Pons (tissue), 1 donor: Measurements from ENCODE around the gene TPST1.
"Not testable (repeated sequence)": the region's sequence is repeated elsewhere in the genome, so short reads cannot be mapped to it uniquely, and the experiment has no call there.

Experiments
- DNase-seq: peaks from one replicate; pipeline ENCODE4 v3.0.0-alpha.2; 2016; ENCODE audit warnings: low spot score

The TPST1 gene

DNA sequence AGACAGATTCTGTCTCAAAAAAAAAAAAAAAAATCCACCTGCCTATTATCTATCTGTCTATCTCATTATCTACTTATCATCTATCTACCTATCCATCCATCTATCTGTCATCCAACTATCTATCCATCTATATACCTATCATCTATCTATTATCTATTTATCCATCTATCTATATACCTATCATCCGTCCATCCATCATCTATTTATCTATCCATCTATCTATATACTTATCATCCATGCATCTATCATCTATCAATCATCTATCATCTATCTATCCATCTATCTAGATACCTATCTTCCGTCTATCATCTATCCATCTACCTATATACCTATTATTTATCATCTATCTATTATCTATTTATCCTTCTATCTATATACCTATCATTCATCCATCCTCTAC, 16.5 kb upstream of the TPST1 start:
- no peak for DNase-seq

DNA sequence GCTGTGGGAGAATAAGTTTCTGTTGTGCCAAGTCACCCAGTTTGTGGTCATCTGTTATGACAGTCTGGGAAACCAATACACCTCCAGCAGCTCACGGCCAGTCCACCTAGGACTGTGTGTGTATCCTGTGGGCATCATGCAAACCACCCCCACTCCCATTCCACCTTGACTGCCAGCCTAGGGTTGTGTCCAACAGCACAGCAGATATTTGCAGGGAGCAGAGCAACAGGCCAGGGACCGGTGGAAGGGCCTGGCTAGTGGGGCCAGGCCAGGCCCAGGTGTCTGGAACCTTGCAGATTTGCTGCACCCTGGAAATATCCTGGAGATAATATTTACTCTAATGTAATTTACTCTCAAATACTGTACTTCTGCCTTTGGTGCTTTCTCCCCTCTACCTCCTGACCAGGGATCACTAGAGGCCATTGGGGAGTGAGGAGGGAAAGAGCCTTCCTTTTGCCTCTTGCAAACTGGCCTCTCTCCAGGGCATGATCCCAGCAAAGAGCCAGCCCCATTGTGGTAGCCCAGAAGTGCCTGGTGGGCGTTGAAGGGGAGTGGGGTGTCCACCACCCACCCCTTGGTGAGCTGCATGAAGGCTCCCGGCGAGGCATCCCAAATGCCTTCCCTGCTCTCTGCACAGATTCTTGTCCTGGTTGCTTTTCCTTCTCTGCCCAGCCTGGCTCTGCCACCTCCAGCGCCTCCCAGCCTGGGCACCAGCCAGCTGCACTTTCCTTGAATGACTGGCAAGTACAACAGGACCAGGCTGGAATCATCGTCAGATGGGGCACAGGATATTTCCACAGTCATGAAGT, 15.2 kb upstream of the TPST1 start:
- no peak for DNase-seq

DNA sequence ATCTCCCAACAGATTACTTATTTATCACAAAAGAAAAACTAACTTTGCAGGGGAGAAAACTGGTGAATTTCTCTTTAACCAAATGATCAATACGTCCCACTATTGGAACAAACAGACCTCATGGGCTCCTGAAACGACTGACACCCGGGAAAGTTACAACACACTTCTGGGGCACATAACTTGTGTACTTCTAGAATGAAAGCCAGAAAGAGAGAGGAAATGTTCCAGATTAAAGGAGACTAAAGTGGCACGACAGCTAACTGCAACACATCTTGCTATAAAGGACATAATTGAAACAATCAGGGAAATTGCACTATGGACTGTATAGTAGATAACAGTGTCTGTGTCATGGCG, 14.7 kb upstream of the TPST1 start:
- DNase-seq = no peak

DNA sequence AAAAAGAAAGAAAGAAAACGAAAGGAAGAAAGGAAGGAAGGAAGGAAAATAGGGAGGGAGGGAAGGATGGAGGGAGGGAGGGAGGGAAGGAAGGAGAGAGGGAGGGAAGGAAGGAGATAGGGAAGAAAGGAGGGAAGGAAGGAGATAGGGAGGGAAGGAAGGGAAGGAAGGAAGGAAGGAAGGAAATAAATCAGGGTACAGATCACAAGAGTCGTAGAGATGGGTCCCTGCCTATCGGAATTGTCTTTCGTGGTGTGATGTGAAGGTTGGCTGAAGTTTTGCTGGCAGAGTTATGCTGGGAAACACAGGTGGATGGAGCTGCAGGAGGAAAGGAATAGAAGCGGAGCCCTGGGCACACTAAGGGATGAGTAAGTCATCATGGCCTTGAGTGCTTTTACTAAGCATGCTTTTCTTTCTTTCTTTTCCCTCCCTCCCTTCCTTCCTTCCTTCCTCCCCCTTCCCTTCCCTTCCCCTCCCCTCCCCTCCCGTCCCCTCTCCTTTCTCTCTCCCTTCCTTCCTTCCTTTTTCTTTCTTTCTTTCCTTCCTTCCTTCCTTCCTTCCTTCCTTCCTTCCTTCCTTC, 11.9 kb upstream of the TPST1 start:
- DNase-seq = no peak

DNA sequence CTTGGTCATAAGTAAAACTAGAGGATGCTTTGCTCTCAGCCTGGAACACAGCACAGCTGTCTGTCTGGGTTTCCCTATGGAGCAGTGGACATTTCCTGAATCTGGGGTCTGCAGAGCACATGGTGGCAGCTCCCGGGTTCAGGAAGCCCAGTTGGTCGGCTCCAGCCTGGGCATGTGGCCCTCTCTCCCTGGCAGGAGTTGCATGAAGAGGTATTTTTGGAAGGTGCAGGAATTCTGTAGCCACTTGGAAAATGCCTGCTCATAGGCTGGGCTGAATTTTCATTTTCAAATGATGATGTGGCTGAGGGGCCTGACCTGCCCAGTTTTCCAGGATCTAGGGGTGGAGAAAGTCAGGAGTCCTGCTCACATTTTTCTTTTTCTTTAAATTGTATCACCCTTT, 6.7 kb upstream of the TPST1 start:
- DNase-seq = no peak

DNA sequence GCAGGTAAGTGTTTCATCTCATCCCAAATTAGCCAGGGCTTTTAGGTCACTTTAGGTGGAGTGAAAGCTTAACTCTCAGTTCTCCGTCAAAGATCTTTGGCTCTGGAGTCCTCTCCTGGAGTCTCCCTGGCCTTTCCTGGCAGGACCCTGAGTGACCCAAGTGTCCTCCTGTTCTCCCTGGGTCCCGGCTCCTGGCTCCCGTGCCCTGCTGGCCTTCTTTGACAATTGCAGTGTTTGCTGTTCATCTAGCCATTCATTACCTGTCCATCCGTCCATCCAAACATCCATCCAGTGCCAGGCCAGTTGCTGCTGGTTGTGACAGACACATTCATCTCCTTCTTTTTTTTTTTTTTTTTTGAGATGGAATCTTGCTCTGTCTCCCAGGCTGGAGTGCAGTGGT, 6.2 kb upstream of the TPST1 start:
- no peak for DNase-seq

DNA sequence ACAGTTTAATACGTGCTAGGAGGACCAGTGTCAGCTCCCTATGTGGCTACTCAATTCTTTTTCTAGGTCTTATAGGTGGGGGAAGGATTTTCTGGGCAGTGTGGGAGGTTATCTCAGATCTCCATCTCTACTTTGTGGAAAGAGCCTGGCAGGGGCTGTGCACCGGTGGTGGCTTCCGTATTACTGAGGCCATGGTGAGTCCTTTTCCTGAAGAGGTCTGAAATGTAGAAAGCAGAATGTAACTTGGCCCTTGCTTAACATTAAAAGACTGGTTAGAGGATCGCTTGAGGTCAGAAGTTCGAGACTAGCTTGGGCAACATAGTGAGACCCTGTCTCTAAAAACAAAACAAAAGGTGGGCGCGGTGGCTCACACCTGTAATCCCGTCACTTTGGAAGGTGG, 2.7 kb upstream of the TPST1 start:
- no peak for DNase-seq

DNA sequence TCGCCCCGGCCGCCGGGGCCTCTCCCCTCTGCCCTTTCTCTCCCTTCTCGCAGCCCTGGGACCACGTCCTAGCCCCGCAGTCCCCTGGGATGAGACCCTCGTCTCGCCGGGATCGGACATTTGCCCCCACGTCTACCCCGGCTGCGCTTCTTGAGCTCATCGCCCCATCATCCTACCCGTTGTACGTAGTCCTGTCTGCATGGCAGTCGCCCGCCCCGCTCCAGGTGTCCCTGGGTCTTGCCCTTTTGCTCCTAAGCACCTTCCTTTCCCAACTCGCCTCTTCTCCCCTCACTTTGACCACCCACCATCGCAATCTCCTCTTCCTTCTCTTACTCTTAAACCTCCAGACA, 582 bp downstream of the TPST1 start:
- peak; percentile 17 for DNase-seq

DNA sequence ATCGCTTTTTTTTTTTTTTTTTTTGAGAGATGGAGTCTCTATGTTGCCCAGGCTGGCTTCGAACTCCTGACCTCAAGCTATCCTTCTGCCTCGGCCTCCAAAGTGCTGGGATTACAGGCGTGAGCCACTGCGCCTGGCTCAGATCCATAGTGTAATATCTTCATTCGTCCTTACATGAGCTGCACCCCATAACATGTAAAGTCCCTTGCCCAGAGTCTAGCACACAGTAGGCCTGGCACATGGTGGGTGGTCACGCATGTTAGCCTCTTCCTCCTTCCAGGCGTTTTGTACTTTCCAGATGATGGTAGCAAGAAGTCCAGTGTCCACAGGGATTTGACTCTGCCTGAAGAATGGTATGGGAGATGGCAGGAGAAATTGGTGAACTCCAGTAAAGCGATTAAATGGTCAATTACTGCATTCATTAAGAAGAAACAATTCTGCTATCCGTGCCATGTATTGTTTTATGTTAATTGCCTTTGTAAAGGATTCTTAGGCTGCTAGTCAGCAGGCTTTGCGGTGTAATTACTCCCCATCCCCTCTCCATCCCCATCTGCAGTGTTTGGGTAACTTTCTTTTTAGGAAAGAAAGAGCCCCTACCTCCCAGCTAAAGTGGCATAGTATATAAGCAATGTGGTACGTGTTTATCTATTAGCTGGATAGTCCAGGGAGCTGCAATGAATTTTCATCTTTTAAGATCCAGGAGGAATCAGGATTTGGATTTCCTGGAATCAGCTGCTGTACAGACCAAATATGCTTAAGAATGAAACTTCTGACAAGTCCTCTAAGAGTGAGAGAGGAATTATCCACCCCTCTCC, 1.2 kb downstream of the TPST1 start:
- peak; percentile 30 for DNase-seq

DNA sequence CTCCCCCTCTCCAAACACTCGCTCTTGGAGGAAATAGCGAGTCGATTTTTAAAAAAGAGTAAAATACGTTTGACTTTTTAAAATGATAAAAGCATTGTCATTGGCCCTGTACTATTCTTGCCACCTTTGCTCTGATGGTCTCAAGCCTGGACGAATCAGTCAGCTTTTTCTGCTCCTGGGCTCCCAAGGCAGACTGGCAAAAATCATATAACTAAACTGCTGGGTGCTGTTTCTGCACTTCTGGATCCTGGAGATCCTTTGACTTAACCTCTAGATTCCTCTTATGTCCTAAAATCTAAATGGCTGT, 1.8 kb downstream of the TPST1 start:
- no peak for DNase-seq

DNA sequence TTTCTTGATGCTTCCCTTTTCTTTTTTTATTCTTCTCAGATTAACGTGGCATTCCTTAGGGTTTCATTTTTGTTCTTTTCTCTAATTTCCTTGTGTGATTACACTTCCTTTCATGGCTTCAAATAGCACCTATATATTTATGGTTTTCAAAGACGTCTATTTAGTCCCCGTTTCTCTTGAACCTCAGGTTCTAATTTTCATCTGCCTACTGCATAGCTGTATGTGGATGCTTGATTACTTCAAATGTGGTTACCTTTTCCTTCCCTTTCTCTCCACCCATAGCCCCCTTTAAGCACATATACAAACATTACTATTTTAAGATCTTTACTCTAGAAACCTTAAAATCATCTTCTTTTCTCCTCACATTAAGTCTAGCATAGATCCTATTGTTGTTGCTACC, 2.4 kb downstream of the TPST1 start:
- DNase-seq = peak; percentile 15

DNA sequence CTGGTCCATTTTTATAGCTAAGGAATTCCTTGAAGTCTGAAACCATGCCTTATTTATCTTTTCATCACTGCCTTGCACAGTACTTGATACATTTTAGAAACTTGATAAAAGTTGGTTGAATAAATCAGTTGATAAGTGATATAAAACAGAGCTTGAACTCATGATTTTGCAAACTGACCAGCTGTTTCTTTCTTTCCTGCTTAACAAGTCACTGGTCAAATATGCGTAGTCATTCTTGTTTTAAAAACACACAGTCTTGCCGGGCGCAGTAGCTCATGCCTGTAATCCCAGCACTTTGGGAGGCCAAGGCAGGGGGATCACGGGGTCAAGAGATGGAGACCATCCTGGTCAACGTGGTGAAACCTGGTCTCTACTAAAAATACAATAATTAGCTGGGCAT, 6.3 kb downstream of the TPST1 start:
- DNase-seq = no peak

DNA sequence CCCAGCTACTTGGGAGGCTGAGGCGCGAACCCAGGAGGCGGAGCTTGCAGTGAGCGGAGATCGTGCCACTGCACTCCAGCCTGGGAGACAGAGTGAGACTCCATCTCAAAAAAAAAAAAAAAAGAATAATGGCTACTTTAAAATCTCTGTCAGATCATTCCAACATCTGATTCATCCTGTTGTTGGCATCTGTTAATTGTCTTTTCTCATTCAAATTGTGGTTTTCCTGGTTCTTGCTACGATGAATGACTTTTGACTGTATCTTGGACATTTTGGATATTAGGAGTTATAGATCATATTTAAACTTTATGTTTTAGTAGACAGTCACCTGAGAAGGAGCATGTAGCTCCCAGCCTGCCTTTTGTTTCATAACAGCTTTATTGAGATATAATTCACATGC, 8.5 kb downstream of the TPST1 start:
- no peak for DNase-seq

DNA sequence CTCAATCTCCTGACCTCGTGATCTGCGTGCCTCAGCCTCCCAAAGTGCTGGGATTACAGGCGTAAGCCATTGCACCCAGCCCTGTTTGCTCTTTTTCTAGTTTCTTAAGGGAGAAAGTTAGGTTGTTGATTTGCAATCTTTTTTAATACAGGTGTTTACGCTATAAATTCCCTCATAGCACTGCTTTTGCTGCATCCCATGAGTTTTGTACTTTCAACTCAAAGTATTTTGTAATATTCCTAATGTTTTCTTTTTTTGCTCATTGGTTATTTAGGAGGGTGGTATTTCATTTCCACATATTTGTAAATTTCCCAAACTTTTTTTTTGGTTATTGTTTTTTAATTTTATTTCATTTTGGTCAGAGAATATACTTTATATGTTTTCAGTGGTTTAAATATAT, 11.6 kb downstream of the TPST1 start:
- no peak for DNase-seq

DNA sequence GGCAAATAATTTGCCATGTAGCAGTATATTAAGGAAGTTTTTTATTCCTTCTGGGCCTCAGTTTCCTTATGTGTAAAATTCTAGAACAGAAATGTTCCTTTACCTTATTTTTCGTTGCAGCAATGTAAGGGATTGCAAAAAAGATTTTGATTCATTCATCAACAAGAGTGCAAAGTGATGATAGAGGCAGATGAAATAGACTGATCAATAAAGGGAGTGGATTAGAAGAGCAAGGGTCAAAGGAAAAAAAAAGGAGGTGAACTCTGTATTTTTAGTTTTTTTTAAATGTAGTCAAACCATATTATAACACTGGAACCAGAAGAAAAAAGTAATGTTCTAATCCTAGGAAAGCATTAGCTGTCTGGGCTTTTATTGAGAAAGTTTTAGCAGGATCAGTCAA, 14.7 kb downstream of the TPST1 start:
- DNase-seq = no peak

DNA sequence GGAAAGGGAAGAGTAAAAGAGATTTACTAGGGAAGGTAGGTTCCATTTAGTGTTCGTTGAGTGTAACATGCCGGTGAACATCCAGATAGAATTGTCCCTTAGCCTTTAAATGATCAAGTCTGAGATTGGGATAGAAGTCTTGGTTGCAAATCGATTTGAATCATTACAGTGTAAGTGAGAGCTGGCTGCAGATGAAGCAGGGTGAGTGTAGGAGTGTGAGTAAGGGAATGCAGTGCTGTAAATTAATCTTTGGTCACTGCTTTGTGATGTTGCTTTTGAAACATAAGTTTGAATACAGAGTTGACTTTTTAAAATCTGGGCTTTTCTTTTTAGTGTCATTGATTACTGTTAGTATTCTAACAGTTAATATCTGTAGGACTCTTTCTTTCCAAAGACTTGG, 16.3 kb downstream of the TPST1 start:
- no peak for DNase-seq

DNA sequence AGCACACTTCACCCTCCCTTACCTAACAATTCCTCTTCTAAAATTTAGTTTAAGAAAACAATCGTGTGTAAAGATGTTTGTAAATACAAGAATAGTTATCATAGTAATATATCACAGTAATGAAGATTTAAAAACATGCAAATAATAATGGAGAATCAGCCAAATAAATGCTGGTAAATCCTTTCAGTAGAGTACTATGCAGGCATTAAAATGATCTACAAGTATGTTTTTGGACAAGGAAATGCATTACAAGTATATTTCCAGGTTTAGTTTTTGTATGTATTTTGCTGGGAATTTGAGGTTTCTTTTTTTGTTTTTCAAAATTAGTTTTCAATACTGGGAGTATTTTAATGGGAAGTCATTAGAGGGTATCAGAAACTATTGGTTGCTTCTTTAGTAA, 22.7 kb downstream of the TPST1 start:
- no peak for DNase-seq

DNA sequence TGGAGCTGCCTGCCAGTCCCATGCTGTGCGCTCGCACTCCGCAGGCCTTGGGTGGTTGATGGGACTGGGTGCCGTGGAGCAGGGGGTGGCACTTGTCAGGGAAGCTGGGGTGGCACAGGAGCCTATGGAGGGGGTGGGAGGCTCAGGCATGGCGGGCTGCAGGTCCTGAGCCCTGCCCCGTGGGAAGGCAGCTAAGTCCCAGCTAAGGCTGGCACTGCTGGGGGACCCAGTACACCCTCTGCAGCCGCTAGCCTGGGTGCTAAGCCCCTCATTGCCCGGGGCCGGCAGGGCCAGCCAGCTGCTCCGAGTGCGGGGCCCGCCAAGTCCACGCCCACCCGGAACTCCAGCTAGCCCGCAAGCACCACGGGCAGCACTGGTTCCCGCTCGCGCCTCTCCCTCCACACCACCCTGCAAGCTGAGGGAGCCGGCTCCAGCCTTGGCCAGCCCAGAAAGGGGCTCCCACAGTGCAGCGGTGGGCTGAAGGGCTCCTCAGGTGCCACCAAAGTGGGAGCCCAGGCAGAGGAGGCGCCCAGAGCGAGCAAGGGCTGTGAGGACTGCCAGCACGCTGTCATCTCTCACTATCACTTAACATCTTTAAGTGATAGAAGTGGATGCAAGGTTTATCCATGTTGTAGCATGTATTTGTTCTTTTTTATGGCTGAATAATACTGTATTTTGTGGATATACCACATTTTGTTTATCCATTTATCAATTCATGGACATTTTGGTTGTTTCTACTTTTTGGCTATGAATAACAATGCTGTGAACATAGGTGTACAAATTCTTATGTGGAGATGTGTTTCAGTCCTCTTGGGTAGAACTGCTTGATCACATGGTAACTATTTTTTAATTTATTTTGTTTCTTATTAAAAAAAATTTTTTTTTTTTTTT, 26.4 kb downstream of the TPST1 start:
- not testable (repeated sequence) for DNase-seq

DNA sequence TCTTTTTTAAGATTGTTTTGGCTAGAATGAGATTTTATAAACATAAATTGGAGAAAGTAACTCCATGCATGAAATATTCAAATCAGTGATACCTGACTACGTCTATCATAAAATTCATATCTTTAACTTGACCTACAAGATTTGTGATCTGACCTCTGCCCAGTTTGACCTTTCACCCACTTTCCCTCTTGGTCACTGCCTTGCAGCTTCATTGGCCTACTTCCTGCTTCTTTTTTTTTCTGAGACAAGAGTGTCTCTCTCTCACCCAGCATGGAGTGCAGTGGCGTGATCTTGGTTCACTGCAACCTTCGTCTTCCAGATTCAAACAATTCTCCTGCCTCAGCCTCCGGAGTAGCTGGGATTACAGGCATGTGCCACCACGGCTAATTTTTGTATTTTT, 28.5 kb downstream of the TPST1 start:
- DNase-seq = no peak

DNA sequence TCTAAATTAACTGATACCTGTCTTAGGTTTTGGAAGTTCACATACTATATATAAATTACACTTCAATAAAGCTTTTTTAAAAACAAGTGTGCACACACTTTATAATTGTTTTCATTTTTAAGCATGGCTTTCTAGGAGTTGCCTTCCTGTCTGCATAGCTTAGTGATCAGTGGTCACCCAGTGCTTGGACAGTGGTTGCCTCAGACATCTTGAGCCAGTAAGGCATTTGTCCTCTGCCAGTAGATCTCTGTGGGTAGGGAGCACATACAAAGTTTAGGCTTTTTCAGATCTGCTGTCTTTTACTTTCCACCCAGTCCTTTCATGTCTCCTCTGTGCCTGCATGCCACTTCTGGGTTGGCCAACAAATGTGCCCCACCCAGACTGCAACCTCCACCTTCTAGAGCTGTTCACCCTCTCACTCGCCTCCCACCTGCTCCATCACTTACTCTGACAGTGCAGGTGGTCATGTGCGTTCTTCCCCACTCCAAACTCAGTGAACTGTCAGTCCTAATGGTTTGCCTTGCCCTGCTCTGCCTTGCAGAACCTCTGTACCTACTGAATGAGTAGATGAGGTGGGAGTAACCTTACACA, 31.7 kb downstream of the TPST1 start:
- no peak for DNase-seq

DNA sequence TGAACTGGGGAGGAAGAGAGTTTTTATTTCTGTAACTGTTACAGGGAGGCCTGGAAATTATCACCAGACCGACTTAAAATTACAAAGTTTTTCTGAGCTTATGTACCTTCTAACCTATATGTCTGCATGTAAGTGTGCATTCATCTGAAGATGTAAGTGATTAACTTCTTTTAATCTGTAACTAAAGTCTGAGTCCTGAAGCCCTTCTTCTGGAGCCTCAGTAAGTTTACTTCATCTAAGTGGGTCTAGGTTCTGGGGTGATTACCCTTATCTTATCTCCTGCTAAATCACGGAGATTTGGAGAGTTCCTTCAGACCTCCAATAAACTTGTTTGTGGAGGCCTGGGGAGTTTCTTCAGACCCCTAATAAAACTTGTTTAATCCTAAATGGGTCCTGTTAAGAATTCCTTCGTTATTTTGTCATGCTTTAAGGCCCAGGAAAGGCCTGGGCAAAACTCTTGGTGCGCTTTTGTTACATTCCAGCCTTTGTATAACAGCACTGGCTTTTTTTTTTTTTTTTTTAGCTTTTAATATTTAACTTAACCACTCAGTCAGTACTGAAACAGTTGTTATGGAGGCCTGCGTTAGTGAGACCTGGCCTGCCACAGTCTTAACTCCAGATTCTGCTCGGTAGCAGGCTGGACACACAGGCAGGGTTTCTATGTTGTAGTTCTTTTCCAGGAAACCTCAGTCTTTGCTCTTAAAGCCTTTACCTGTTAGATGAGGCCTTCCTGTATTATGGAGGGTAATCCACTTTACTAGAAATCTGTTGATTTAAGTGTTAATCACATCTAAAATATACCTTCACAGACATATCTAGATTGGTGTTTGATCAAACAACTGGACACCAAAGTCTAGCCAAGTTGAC, 33.0 kb downstream of the TPST1 start:
- DNase-seq = no peak
